ENCODE measurements around the gene VPS8. TPM values are rescaled to one million over a fixed set of nuclear protein-coding genes. Genes with fewer than 3 reads are reported as not detected.

The VPS8 gene
- total and polyA plus RNA-seq, 5 donors from 2014 or later, result 23.4 to 73.8 (median 26.9) TPM

- H3K36me3 Mint-ChIP-seq, result peaks cover 45% of the 10 kb centered on the region
- H3K9me3 Mint-ChIP-seq, result no peaks in the 10 kb centered on the region
- DNase-seq (peak in 1 of 3 donors; percentile 33), ATAC-seq (ENCODE audit: low read depth in 2 of 2) (no peak)
- no peaks in the 10 kb centered on the region for H3K27me3 Mint-ChIP-seq
- Histone ChIP-seq H3K36me3 (ENCODE audit: control insufficient read depth, insufficient read depth, low read length) (peaks cover 38% of the 10 kb centered on the region), H3K27me3 (ENCODE audit: control insufficient read depth, insufficient read depth, low read length) (no peaks in the 10 kb centered on the region), H3K27ac (ENCODE audit: insufficient read depth, low read length, poor library complexity, severe bottlenecking) (no peak overlapping the region), H3K9me3 (ENCODE audit: control insufficient read depth in 2 of 2, low read length in 2 of 2) (no peaks in the 10 kb centered on the region), H3K4me3 (ENCODE audit: low read depth, low read length) (no peak overlapping the region), H3K4me1 (ENCODE audit: control insufficient read depth, insufficient read depth, low read length, poor library complexity, severe bottlenecking) (no peaks in the 10 kb centered on the region)
- no peak overlapping the region for H3K4me3 Mint-ChIP-seq
- H3K27ac Mint-ChIP-seq, result no peak overlapping the region
- H3K4me1 Mint-ChIP-seq, result peaks cover 0 to 14% (median 7%) of the 10 kb centered on the region in 4 donors
Observed at GRCh38 chr3:184874709-184875644, 63.0 kb downstream of the VPS8 start.

- H3K4me3 Mint-ChIP-seq, result no peak overlapping the region
- H3K27me3 Mint-ChIP-seq, result no peaks in the 10 kb centered on the region
- H3K36me3 ChIP-seq (ENCODE audit: control insufficient read depth, insufficient read depth, low read length), result peaks cover 45% of the 10 kb centered on the region
- no peak overlapping the region for H3K27ac ChIP-seq (ENCODE audit: insufficient read depth, low read length, poor library complexity, severe bottlenecking)
- H3K36me3 Mint-ChIP-seq, result peaks cover 60% of the 10 kb centered on the region
- no peaks in the 10 kb centered on the region for H3K4me1 ChIP-seq (ENCODE audit: control insufficient read depth, insufficient read depth, low read length, poor library complexity, severe bottlenecking)
- H3K4me1 Mint-ChIP-seq, result peaks cover 0 to 3% (median 2%) of the 10 kb centered on the region in 4 donors
- H3K27me3 ChIP-seq (ENCODE audit: control insufficient read depth, insufficient read depth, low read length), result no peaks in the 10 kb centered on the region
- H3K9me3 Mint-ChIP-seq, result no peaks in the 10 kb centered on the region
- DNase-seq (no peak), ATAC-seq (ENCODE audit: low read depth in 2 of 2) (no peak)
- H3K27ac Mint-ChIP-seq, result peak overlapping the region in 1 of 3 donors; percentile 34
- no peaks in the 10 kb centered on the region for H3K9me3 ChIP-seq (ENCODE audit: control insufficient read depth in 2 of 2, low read length in 2 of 2)
- no peak overlapping the region for H3K4me3 ChIP-seq (ENCODE audit: low read depth, low read length)
Observed at GRCh38 chr3:184880276-184881019, 68.5 kb downstream of the VPS8 start.

DNA sequence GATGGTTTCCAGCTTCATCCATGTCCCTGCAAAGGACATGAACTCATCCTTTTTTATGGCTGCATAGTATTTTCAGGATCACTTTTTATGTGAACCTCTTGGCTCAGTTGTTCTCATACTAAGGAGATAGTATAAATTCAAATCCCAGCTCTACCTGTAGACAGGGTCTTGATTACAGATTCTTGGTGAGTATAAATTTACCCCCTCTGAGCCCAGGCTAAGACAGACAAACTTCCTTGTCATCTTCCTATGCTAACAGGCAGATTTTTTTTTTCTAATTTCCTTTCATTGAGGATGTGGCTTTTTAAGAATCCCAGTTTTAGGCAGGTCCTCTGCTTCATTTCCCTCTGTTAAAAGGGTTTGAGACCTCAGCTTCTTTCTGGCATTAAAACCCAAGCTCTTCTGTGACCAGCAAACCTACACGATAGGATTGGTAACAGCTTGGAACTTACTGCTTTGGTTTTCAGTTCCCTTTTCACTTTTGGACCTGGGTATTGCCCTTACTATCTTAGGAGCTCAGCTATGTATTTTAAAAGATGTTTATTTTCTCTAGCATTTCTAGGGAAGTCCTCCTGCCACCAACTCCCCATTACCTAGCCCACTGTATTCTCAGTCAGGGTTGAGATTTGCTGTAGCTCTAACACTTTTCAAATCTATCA is 72.5 kb downstream of the VPS8 start:
- DNase-seq (no peak), ATAC-seq (ENCODE audit: low read depth in 2 of 2) (no peak)
- H3K36me3 Mint-ChIP-seq, result peaks cover 38% of the 10 kb centered on the region
- Histone ChIP-seq H3K4me1 (ENCODE audit: control insufficient read depth, insufficient read depth, low read length, poor library complexity, severe bottlenecking) (no peaks in the 10 kb centered on the region), H3K27ac (ENCODE audit: insufficient read depth, low read length, poor library complexity, severe bottlenecking) (no peak overlapping the region), H3K9me3 (ENCODE audit: control insufficient read depth in 2 of 2, low read length in 2 of 2) (no peaks in the 10 kb centered on the region), H3K36me3 (ENCODE audit: control insufficient read depth, insufficient read depth, low read length) (peaks cover 39% of the 10 kb centered on the region), H3K27me3 (ENCODE audit: control insufficient read depth, insufficient read depth, low read length) (no peaks in the 10 kb centered on the region), H3K4me3 (ENCODE audit: low read depth, low read length) (no peak overlapping the region)
- peaks cover 0 to 3% (median 2%) of the 10 kb centered on the region in 4 donors for H3K4me1 Mint-ChIP-seq
- no peaks in the 10 kb centered on the region for H3K9me3 Mint-ChIP-seq
- peak overlapping the region in 1 of 3 donors; percentile 14 for H3K27ac Mint-ChIP-seq
- no peaks in the 10 kb centered on the region for H3K27me3 Mint-ChIP-seq
- no peak overlapping the region for H3K4me3 Mint-ChIP-seq

DNA sequence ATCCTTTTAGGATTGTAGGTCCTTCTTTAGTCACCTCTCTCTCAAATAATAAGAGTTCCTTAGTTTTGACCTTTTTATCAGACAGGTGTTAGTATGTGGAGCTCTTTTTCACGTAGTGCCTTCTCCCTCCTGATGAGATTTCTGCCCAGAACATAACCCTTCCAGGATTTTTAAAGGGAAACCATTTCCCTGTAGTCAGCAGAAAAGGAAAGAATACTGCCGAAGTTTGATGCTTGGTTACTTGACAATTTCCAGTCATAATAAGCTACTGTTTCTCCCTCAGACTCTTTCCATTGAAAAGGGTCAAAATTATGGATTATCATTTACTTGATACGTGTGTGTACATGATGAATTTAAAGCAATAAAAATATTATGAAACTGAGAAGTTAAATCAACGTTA is 73.1 kb downstream of the VPS8 start:
- Histone ChIP-seq H3K4me1 (ENCODE audit: control insufficient read depth, insufficient read depth, low read length, poor library complexity, severe bottlenecking) (no peaks in the 10 kb centered on the region), H3K36me3 (ENCODE audit: control insufficient read depth, insufficient read depth, low read length) (peaks cover 40% of the 10 kb centered on the region), H3K27ac (ENCODE audit: insufficient read depth, low read length, poor library complexity, severe bottlenecking) (no peak overlapping the region), H3K9me3 (ENCODE audit: control insufficient read depth in 2 of 2, low read length in 2 of 2) (no peaks in the 10 kb centered on the region), H3K27me3 (ENCODE audit: control insufficient read depth, insufficient read depth, low read length) (no peaks in the 10 kb centered on the region), H3K4me3 (ENCODE audit: low read depth, low read length) (no peak overlapping the region)
- DNase-seq (no peak), ATAC-seq (ENCODE audit: low read depth in 2 of 2) (no peak)
- Mint-ChIP-seq H3K27me3 (no peaks in the 10 kb centered on the region), H3K9me3 (no peaks in the 10 kb centered on the region), H3K4me1 (peaks cover 0 to 3% (median 1%) of the 10 kb centered on the region in 4 donors), H3K27ac (peak overlapping the region in 1 of 3 donors; percentile 14), H3K36me3 (peaks cover 34% of the 10 kb centered on the region), H3K4me3 (no peak overlapping the region)

GRCh38 chr3:184887574-184887973 is 75.6 kb downstream of the VPS8 start:
- H3K4me3 ChIP-seq (ENCODE audit: low read depth, low read length), result no peak overlapping the region
- DNase-seq (no peak), ATAC-seq (ENCODE audit: low read depth in 2 of 2) (no peak)
- H3K4me1 Mint-ChIP-seq, result no peaks in the 10 kb centered on the region
- H3K36me3 Mint-ChIP-seq, result peaks cover 28% of the 10 kb centered on the region
- no peaks in the 10 kb centered on the region for H3K27me3 ChIP-seq (ENCODE audit: control insufficient read depth, insufficient read depth, low read length)
- peaks cover 38% of the 10 kb centered on the region for H3K36me3 ChIP-seq (ENCODE audit: control insufficient read depth, insufficient read depth, low read length)
- H3K27ac ChIP-seq (ENCODE audit: insufficient read depth, low read length, poor library complexity, severe bottlenecking), result no peak overlapping the region
- no peaks in the 10 kb centered on the region for H3K27me3 Mint-ChIP-seq
- no peak overlapping the region for H3K27ac Mint-ChIP-seq
- H3K9me3 Mint-ChIP-seq, result no peaks in the 10 kb centered on the region
- H3K9me3 ChIP-seq (ENCODE audit: control insufficient read depth in 2 of 2, low read length in 2 of 2), result no peaks in the 10 kb centered on the region
- H3K4me3 Mint-ChIP-seq, result no peak overlapping the region
- no peaks in the 10 kb centered on the region for H3K4me1 ChIP-seq (ENCODE audit: control insufficient read depth, insufficient read depth, low read length, poor library complexity, severe bottlenecking)

DNA sequence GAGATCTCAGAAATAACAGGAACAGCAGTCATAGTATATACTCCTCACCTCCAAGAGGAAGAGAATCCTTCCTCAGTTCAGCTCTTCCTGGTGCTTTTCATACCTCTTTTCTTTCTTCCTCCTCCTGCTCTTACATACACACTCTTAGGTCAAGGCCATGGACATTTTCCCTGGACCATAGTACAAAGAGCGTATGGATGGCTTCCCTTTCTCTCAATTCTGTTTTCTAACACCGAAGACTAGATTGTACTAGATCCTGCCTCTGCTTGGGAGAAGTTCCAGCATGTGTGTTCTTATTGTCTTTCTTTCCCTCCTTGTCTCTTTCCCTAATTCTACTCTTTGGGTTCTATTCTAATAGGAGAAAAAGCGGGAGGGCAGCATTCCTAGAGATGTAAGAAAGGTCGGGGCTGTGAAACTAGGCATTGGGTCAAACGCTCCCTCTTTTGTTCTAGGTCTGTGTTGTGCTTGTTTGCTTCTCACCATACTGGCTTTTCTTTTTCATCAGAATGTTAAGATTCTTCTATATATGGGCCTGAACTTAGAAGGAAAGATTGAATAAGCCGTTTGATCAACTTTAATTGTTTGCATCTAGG is 77.4 kb downstream of the VPS8 start:
- ATAC-seq (ENCODE audit: low read depth in 2 of 2), result no peak
- Histone ChIP-seq H3K36me3 (ENCODE audit: control insufficient read depth, insufficient read depth, low read length) (peaks cover 28% of the 10 kb centered on the region), H3K27ac (ENCODE audit: insufficient read depth, low read length, poor library complexity, severe bottlenecking) (no peak overlapping the region), H3K27me3 (ENCODE audit: control insufficient read depth, insufficient read depth, low read length) (no peaks in the 10 kb centered on the region), H3K9me3 (ENCODE audit: control insufficient read depth in 2 of 2, low read length in 2 of 2) (no peaks in the 10 kb centered on the region), H3K4me3 (ENCODE audit: low read depth, low read length) (no peak overlapping the region), H3K4me1 (ENCODE audit: control insufficient read depth, insufficient read depth, low read length, poor library complexity, severe bottlenecking) (no peaks in the 10 kb centered on the region)
- no peak overlapping the region for H3K27ac Mint-ChIP-seq
- H3K27me3 Mint-ChIP-seq, result no peaks in the 10 kb centered on the region
- no peaks in the 10 kb centered on the region for H3K9me3 Mint-ChIP-seq
- no peak for DNase-seq
- H3K4me3 Mint-ChIP-seq, result no peak overlapping the region
- peaks cover 14% of the 10 kb centered on the region for H3K36me3 Mint-ChIP-seq
- H3K4me1 Mint-ChIP-seq, result no peaks in the 10 kb centered on the region

DNA sequence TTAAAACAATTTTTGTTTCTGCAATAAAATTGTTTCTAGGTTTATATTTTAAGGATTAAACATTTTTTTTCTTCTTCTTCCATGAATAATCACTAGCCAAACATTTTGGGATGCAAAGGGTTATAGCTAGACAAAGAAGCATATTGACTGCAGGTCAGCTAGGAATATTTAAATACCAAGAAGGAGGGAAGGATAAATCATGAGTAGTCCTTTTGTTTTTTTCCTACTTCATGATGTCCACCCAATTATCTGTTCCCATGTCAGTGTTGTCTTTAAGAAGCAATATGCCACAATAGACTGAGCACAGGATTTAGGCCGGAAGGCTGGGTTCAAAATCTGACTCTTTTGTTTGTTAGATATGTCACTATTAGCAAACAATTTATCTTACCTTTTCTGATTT is 82.1 kb downstream of the VPS8 start:
- ATAC-seq (ENCODE audit: low read depth in 2 of 2), result no peak
- Mint-ChIP-seq H3K4me3 (no peak overlapping the region), H3K36me3 (peaks cover 9% of the 10 kb centered on the region), H3K9me3 (no peaks in the 10 kb centered on the region), H3K27me3 (no peaks in the 10 kb centered on the region), H3K4me1 (no peaks in the 10 kb centered on the region), H3K27ac (no peak overlapping the region)
- peaks cover 23% of the 10 kb centered on the region for H3K36me3 ChIP-seq (ENCODE audit: control insufficient read depth, insufficient read depth, low read length)
- no peak overlapping the region for H3K4me3 ChIP-seq (ENCODE audit: low read depth, low read length)
- no peak overlapping the region for H3K27ac ChIP-seq (ENCODE audit: insufficient read depth, low read length, poor library complexity, severe bottlenecking)
- no peak for DNase-seq
- no peaks in the 10 kb centered on the region for H3K27me3 ChIP-seq (ENCODE audit: control insufficient read depth, insufficient read depth, low read length)
- H3K9me3 ChIP-seq (ENCODE audit: control insufficient read depth in 2 of 2, low read length in 2 of 2), result no peaks in the 10 kb centered on the region
- no peaks in the 10 kb centered on the region for H3K4me1 ChIP-seq (ENCODE audit: control insufficient read depth, insufficient read depth, low read length, poor library complexity, severe bottlenecking)

Measured in CD4-positive, CD25-positive, alpha-beta regulatory T cell (primary cell).